GM21786 (cell line): Measurements from ENCODE around the gene SETDB2.
A peak's percentile ranks its signal among the peaks of the same experiment; 100 is the strongest.

Experiments used
- ATAC-seq: cut with Tn5 transposase; IDR thresholded peaks from one replicate; pipeline ENCODE4 v1.9.1; 2021; ENCODE audit not compliant: unreplicated experiment

The SETDB2 gene

GRCh38 chr13:49428041-49428763 lies 15.9 kb upstream of the SETDB2 start:
- ATAC-seq = no peak

DNA sequence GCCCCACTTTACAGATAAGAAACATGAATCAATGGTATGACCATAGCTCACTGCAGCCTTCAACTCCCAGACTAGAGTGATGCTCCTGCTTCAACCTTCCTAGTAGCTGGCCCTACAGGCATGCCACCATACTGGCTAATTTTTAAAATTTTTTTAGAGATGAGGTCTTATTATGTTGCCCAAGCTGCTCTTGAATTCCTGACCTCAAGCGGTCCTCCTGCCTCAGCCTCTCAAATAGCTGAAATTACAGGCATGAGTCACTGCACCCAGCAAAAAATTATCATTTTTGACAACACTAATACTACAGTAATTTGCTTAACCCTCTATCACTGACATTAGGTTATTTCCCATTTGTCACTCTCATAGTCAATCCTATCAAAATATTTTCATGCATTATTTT lies 15.0 kb upstream of the SETDB2 start:
- no peak for ATAC-seq

DNA sequence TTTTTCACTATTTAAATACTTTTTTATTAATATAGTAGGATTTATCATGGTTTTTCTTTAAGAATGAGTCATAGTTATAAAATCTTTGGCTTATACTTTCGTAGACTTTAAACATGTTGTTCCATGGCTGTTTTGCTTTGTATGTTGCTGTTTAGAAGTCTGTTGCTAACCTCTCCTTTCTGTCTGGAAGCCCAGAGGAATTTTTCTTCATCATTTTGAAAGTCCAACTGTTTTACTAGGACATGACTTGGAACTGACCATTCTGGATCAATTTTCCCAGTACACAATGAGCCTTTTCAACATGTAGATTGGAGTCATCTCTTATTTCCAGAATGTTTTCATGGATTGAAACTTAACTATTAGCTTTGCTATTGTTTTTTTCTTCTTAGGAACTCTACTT lies 8.1 kb upstream of the SETDB2 start:
- ATAC-seq = no peak

- ATAC-seq = no peak
These were observed 7.2 kb upstream of the SETDB2 start for GRCh38 chr13:49436890-49437289.

- no peak for ATAC-seq
These were observed 6.4 kb upstream of the SETDB2 start for GRCh38 chr13:49437705-49438104.

- no peak for ATAC-seq
These were observed 4.5 kb upstream of the SETDB2 start for GRCh38 chr13:49439609-49440008.

GRCh38 chr13:49441312-49441711 lies 2.8 kb upstream of the SETDB2 start:
- no peak for ATAC-seq

DNA sequence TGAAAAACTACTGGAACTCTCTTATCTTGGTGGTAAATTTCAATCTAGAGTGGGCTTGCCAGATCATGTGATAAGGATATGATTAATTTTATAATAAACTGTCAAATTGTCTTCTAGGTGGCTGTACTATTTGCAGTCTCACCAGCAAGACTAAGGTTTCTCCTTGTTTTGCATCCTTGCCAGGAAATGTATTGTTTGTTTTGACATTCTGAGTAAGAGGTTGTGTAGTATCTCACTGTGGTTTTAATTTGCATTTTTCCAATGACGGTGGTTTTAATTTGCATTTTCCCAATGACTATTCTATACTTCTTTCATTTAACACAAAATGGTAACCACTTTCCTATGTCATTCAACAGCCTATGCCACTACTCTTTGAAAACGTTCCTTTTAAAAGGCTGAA lies 2.2 kb upstream of the SETDB2 start:
- no peak for ATAC-seq

DNA sequence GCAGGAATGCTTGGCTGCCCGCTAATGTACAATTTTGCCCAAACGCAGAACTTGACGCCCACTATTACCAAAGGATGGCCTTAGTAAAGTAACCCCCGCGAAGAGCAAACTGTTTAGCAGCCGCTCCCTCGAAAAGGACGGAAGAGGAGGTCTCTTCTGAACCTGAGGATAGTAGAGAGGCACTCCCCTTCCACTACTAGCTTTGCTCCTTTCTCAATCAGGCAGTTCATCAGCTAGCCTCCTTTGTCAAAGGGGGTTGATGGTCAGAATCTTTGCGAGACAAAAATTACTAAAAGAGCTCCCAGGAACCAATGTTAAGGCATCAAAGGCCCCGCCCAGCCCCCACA lies 744 bp upstream of the SETDB2 start:
- ATAC-seq = no peak

DNA sequence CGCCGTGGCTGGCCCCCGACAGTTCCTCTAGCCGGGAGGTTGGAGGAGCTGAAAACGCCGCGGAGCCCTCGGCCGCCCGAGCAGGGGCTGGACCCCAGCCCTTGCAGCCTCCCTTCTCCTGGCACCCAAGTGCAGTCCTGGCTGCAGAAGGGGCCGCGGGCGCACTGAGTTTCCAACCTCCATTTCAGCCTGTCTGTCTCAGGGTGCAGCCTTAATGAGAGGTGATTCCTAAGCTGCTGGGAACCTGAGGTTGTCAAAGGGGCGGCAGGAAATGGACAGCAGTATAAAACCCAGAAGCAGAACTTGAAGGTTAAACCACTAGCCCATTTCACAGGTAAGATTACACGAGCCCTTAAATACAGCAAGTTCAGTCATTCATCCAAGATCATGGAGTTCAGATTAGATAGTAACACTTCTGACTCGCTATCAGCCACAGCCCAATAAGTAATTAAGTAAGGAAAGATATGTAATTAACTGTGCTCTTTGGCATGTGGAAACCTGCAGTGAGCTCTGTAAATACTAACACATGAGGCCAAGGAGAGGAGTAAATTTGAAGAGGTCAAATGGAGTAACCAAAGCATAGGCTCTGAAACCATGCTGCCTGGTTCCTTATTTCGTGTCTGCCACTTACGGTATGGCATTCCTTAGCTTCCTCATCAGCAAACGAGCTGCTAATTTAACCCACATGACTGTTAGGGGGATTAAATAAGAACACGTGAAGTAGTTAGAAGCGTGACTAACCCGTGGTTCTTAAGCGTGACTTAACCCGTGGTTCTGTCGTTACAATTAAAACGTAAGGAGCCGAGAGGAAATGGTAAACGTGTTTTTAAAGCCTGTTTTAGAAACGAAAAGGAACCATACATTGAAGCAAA lies 686 bp downstream of the SETDB2 start:
- ATAC-seq = peak; percentile 6

- no peak for ATAC-seq
These were observed 2.4 kb downstream of the SETDB2 start for GRCh38 chr13:49446473-49446872.

GRCh38 chr13:49448753-49449152 lies 4.7 kb downstream of the SETDB2 start:
- ATAC-seq = no peak

DNA sequence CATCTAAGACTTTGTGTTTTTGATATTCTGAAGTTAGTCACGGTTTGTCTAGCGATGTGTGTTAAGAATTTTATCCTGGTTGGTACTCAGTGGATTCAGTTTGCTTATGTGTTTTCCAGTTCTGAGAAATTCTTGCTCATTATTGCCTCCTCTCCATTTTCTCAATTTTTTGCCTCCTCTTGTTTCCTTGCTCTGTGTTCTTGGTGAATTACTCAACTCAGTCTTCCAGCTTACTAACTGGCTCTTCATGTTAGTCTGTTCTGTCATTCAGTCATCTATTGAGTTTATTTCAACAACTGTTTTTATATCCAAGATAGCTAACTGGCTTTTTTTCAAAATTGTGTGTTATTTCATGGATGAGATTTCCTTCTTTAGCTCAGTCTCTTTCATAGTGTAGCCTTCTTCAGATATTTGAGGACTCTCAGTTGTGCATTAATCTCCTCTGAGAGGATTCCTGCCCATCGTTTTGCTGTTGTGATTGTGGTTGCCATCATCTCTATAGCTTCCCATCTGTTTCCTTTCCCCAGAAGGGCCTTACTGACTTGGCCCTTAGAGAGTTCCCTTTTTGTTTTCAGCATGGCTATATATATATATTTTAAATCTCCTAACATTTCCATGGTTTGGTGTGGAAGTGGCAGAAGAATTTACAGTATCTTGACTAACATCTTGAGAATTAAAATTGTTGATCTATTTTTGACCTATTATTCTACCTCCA lies 6.2 kb downstream of the SETDB2 start:
- ATAC-seq = no peak

DNA sequence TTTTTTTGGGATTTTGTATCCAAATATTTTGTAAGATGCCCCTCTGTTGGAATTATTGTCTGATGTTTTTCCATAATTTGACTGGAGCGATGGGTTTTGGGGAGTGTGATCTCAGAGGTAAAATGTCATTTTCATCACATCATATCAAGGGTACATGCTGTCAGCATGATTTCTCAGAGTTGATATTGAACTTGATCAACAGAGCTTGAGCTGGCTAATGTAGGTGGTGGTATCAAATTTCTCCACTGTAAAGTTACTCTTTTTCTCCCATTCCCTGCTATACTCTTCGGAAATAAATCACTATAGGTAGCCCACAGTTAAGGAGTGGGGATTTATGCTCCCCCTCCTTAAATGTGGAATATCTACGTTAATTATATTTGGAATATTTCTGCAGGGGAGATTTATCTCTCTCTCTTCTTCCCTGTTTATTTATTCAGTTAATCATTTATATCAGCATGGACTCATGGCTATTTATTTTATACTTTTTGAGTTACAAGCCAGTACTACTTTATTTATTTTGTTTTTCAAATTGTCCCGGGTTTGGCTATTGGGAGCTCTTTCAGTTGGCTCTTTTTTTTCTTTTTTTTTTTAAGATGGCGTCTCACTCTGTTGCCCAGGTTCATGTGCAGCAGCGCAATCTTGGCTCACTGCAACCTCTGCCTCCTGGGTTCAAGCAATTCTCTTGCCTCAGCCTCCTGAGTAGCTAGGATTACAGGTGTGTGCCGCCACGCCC lies 8.8 kb downstream of the SETDB2 start:
- ATAC-seq = no peak

GRCh38 chr13:49453465-49453864 lies 9.4 kb downstream of the SETDB2 start:
- ATAC-seq = no peak

DNA sequence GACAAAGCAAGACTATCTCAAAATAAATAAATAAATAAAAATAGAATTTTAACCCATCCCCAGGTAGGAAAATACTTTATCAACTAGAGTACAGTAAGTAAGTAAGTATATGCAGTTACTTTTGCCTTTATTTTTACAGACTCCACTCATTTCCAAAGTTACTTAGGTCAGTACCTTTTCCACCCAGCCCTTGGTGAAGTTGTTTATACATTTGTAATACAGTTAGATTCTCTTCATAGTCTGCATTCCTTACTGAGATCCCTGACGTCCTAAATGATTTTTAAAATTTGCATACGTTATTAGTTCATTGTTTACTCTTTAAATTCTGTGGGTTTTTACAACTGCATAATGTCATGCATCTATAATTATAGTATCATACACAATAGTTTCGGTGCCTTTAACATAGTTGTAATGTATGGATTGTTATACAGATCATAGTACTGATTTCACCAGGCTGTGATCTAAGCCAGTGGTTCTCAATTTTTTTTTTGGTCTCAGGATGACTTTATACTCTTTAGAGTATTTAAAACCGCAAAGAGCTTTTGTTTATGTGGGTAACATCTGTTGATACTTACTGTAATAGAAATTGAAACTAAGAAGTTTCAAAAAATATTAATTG lies 10.4 kb downstream of the SETDB2 start:
- peak; percentile 97 for ATAC-seq

- ATAC-seq = no peak
These were observed 10.9 kb downstream of the SETDB2 start for GRCh38 chr13:49455007-49455398.

- ATAC-seq = no peak
These were observed 12.1 kb downstream of the SETDB2 start for GRCh38 chr13:49456156-49456555.

GRCh38 chr13:49457221-49457620 lies 13.1 kb downstream of the SETDB2 start:
- ATAC-seq = no peak

DNA sequence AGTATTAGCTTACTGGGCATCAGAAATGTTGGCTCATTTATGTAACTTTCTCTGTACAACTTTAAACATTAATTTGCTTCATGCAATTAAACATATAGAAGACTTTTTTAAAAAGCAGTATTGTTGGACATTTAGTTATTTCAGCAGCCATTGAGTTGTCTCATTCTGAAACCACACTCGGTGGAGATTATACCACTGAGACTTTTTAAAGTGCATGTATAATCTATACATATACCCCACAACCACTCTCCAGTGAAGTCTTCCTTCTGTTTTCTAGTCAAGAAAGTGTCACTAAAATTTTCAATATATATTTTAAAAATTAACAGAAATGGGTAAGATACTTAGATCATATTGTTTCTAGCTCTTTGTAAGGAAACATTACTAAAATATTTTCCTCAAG lies 15.5 kb downstream of the SETDB2 start:
- ATAC-seq = no peak

- ATAC-seq = no peak
These were observed 20.0 kb downstream of the SETDB2 start for GRCh38 chr13:49464085-49464484.
